HepG2 (cell line): ENCODE measurements around the gene STUB1. TPM values are rescaled to one million over a fixed set of nuclear protein-coding genes. Genes with fewer than 3 reads are reported as not detected.

Experiments used
- ATF5 ChIP-seq: sonication (generic); formaldehyde crosslinking; IDR thresholded peaks from 2 replicates; pipeline ENCODE4 v1.4.0; 2020; ENCODE audit warnings: mild to moderate bottlenecking, low read depth, missing genetic modification reagents
- CBX5 ChIP-seq: sonication (generic); formaldehyde crosslinking; IDR thresholded peaks from 2 replicates; pipeline ENCODE4 v1.4.0; 2020; ENCODE audit warnings: missing genetic modification reagents, borderline replicate concordance
- FOXA3 ChIP-seq: IDR thresholded peaks from 2 replicates; pipeline ENCODE4 v1.6.1; 2016; ENCODE audit warnings: missing genetic modification reagents, missing compliant biosample characterization
- FOXC1 ChIP-seq: sonication (generic); formaldehyde crosslinking; IDR thresholded peaks from 2 replicates; pipeline ENCODE4 v1.8.0; 2022; ENCODE audit warnings: mild to moderate bottlenecking, missing genetic modification reagents, borderline replicate concordance
- JARID2 ChIP-seq: sonication (generic); formaldehyde crosslinking; IDR thresholded peaks from 2 replicates; pipeline ENCODE4 v1.8.1; 2023; ENCODE audit warnings: missing genetic modification reagents, inconsistent platforms; ENCODE audit not compliant: insufficient replicate concordance
- MTF2 ChIP-seq: sonication (generic); formaldehyde crosslinking; IDR thresholded peaks from 2 replicates; pipeline ENCODE4 v1.5.0; 2020; ENCODE audit warnings: missing genetic modification reagents, borderline replicate concordance
- NAIF1 ChIP-seq: sonication (generic); formaldehyde crosslinking; IDR thresholded peaks from 2 replicates; pipeline ENCODE4 v1.5.0; 2020; ENCODE audit warnings: mild to moderate bottlenecking, missing genetic modification reagents, borderline replicate concordance
- NFE2L1 ChIP-seq: sonication (generic); formaldehyde crosslinking; IDR thresholded peaks from 2 replicates; pipeline ENCODE4 v1.4.0; 2020; ENCODE audit warnings: missing genetic modification reagents, mild to moderate bottlenecking, borderline replicate concordance
- NFYC ChIP-seq: IDR thresholded peaks from 2 replicates; pipeline ENCODE4 v1.6.1; 2016; ENCODE audit warnings: missing genetic modification reagents, missing compliant biosample characterization
- RARA ChIP-seq: IDR thresholded peaks from 2 replicates; pipeline ENCODE4 v1.6.1; 2016; ENCODE audit warnings: missing genetic modification reagents, missing compliant biosample characterization
- RBFOX2 ChIP-seq: fragments of 200-400 bp; formaldehyde crosslinking; IDR thresholded peaks from 2 replicates; pipeline ENCODE4 v1.6.1; 2017; ENCODE audit warnings: low read depth, mild to moderate bottlenecking, low read length
- ZFP36L2 ChIP-seq: sonication (generic); formaldehyde crosslinking; IDR thresholded peaks from 2 replicates; pipeline ENCODE4 v1.4.0; 2020; ENCODE audit warnings: missing genetic modification reagents
- ZNF501 ChIP-seq: sonication (generic); formaldehyde crosslinking; IDR thresholded peaks from 2 replicates; pipeline ENCODE4 v1.5.1; 2020; ENCODE audit warnings: mild to moderate bottlenecking, moderate library complexity, missing genetic modification reagents
- ZNF609 ChIP-seq: sonication (generic); formaldehyde crosslinking; IDR thresholded peaks from 2 replicates; pipeline ENCODE4 v1.4.0; 2020; ENCODE audit warnings: mild to moderate bottlenecking, missing genetic modification reagents, borderline replicate concordance
- ZNF703 ChIP-seq: sonication (generic); formaldehyde crosslinking; IDR thresholded peaks from 2 replicates; pipeline ENCODE4 v1.5.1; 2020; ENCODE audit warnings: missing genetic modification reagents, mild to moderate bottlenecking, moderate library complexity, borderline replicate concordance
- ZNF737 ChIP-seq: sonication (generic); formaldehyde crosslinking; IDR thresholded peaks from 2 replicates; pipeline ENCODE4 v1.5.0; 2020; ENCODE audit warnings: missing genetic modification reagents, mild to moderate bottlenecking, borderline replicate concordance
- ZNF772 ChIP-seq: sonication (generic); formaldehyde crosslinking; IDR thresholded peaks from 2 replicates; pipeline ENCODE4 v1.5.0; 2020; ENCODE audit warnings: mild to moderate bottlenecking, missing genetic modification reagents
- polyA plus RNA-seq, 8 experiments: library from polyadenylated mRNA; depleted of rRNA in 3 of 8; stranded (reverse) in 7 of 8; unstranded in 1 of 8; fragments of >200 nt; fragmentation: Illumina TruSeq in 4 of 8; extraction: Trizol in 4 of 8; gene quantifications; 2 replicates each; pipeline versions ENCODE4 v1.2.1 to v1.2.3, GENCODE V29; 2011 to 2016; ENCODE audit warnings: low read depth in 4 of 8, missing spikeins in 1 of 8, mixed read lengths in 1 of 8; ENCODE audit not compliant: insufficient read depth in 1 of 8
- total RNA-seq, 5 experiments: library from RNA; depleted of rRNA; stranded (reverse); fragments of >200 nt; fragmentation: Illumina TruSeq; extraction: Trizol; gene quantifications; 2 replicates each; pipeline ENCODE4 v1.2.3, GENCODE V29; 2016; ENCODE audit warnings: low read depth in 1 of 5
- TF ChIP-seq, protein P1 (sequence below): sonication (generic); formaldehyde crosslinking; IDR thresholded peaks from 2 replicates; pipeline ENCODE4 v1.4.0; 2020; ENCODE audit warnings: mild to moderate bottlenecking, missing genetic modification reagents

Gene STUB1
- total and polyA plus RNA-seq, 2 of the 13 experiments (the other 11 are each of a cell fraction or from before 2014, with no cell fraction given) = 52.9 to 78.2 TPM

- TF ChIP-seq, protein P1, sequence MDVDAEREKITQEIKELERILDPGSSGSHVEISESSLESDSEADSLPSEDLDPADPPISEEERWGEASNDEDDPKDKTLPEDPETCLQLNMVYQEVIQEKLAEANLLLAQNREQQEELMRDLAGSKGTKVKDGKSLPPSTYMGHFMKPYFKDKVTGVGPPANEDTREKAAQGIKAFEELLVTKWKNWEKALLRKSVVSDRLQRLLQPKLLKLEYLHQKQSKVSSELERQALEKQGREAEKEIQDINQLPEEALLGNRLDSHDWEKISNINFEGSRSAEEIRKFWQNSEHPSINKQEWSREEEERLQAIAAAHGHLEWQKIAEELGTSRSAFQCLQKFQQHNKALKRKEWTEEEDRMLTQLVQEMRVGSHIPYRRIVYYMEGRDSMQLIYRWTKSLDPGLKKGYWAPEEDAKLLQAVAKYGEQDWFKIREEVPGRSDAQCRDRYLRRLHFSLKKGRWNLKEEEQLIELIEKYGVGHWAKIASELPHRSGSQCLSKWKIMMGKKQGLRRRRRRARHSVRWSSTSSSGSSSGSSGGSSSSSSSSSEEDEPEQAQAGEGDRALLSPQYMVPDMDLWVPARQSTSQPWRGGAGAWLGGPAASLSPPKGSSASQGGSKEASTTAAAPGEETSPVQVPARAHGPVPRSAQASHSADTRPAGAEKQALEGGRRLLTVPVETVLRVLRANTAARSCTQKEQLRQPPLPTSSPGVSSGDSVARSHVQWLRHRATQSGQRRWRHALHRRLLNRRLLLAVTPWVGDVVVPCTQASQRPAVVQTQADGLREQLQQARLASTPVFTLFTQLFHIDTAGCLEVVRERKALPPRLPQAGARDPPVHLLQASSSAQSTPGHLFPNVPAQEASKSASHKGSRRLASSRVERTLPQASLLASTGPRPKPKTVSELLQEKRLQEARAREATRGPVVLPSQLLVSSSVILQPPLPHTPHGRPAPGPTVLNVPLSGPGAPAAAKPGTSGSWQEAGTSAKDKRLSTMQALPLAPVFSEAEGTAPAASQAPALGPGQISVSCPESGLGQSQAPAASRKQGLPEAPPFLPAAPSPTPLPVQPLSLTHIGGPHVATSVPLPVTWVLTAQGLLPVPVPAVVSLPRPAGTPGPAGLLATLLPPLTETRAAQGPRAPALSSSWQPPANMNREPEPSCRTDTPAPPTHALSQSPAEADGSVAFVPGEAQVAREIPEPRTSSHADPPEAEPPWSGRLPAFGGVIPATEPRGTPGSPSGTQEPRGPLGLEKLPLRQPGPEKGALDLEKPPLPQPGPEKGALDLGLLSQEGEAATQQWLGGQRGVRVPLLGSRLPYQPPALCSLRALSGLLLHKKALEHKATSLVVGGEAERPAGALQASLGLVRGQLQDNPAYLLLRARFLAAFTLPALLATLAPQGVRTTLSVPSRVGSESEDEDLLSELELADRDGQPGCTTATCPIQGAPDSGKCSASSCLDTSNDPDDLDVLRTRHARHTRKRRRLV (CRISPR knock-in tag) = no peak
- no peak; the same call in 1 of the 2 replicates for TF ChIP-seq ZNF609 (CRISPR knock-in tag)
- no peak for TF ChIP-seq NFYC (CRISPR knock-in tag)
- TF ChIP-seq ZNF772 (CRISPR knock-in tag) = no peak; the same call in 1 of the 2 replicates
- no peak for TF ChIP-seq JARID2 (CRISPR knock-in tag)
- TF ChIP-seq FOXC1 (CRISPR knock-in tag) = no peak
- no peak for TF ChIP-seq FOXA3 (CRISPR knock-in tag)
- no peak for TF ChIP-seq CBX5 (CRISPR knock-in tag)
- no peak for TF ChIP-seq RARA (CRISPR knock-in tag)
- TF ChIP-seq ZNF501 (CRISPR knock-in tag) = no peak; the same call in 1 of the 2 replicates
- no peak for TF ChIP-seq NAIF1 (CRISPR knock-in tag)
- TF ChIP-seq RBFOX2 = peak; percentile 84
- no peak for TF ChIP-seq ATF5 (CRISPR knock-in tag)
- no peak for TF ChIP-seq ZNF737 (CRISPR knock-in tag)
- TF ChIP-seq ZFP36L2 (CRISPR knock-in tag) = no peak
- TF ChIP-seq NFE2L1 (CRISPR knock-in tag) = no peak
- TF ChIP-seq ZNF703 (CRISPR knock-in tag) = no peak
- TF ChIP-seq MTF2 (CRISPR knock-in tag) = no peak
These were observed at the start of gene STUB1 (continued) for GRCh38 chr16:679814-680624.
